GM12878 (cell line): ENCODE results near the gene HEPACAM2. TPM values are rescaled to one million over a fixed set of nuclear protein-coding genes. Genes with fewer than 3 reads are reported as not detected.

Experiments
- ATAC-seq: fragments of 200-7000 bp; cut with Tn5 transposase; 3 replicates; pipeline ENCODE4 v1.9.1; 2020; ENCODE audit warnings: mild to moderate bottlenecking, moderate library complexity
- BruUV-seq: library from RNA; stranded (reverse); fragments of 400-500 nt; replicated peaks from 2 replicates; lab custom pipeline; 2021; lab: Mats Ljungman, UMichigan
- CTCF ChIA-PET: fragments of 300-600 bp; sonication (Branson Sonifier 250); formaldehyde crosslinking; extraction: SDS; loops from one replicate; lab custom pipeline; 2021; ENCODE audit warnings: inconsistent platforms; lab: Yijun Ruan, JAX
- POLR2A ChIA-PET: fragments of 350-600 bp; formaldehyde crosslinking; extraction: SDS; loops from one replicate; lab custom pipeline; 2021; ENCODE audit warnings: inconsistent platforms; lab: Charles Lee
- RAD21 ChIA-PET: fragments of 300-600 bp; sonication (Branson Sonifier 250); formaldehyde crosslinking; loops from one replicate; lab custom pipeline; 2023; ENCODE audit warnings: antibody characterized with exemption; ENCODE audit not compliant: unreplicated experiment; lab: Charles Lee
- SMC1A ChIA-PET: fragments of 300-600 bp; sonication (Branson Sonifier 250); formaldehyde crosslinking; loops from one replicate; lab custom pipeline; 2023; ENCODE audit not compliant: unreplicated experiment, uncharacterized antibody; lab: Charles Lee
- DNase-seq: peaks from one replicate; pipeline ENCODE4 v3.0.0-alpha.2; 2011; ENCODE audit warnings: low read depth, low spot score
- FAIRE-seq: peaks from 3 replicates; lab custom pipeline; 2011; peaks lifted over from hg19 to GRCh38; lab: Jason Lieb, UNC
- H2AFZ ChIP-seq: 2 replicates; pipeline ENCODE4 v1.6.0; 2011; ENCODE audit warnings: low read depth, low read length, control low read depth; ENCODE audit not compliant: control insufficient read depth
- H3K27ac ChIP-seq: 2 replicates; pipeline ENCODE4 v1.5.1; 2011; ENCODE audit warnings: control low read depth; ENCODE audit not compliant: control insufficient read depth, insufficient read depth
- H3K27me3 ChIP-seq, 2 experiments: replicated peaks in 1 of 2; 2 replicates each; pipeline versions ENCODE4 v1.6.0 to v1.6.1; 2011; ENCODE audit warnings: low read length in 1 of 2; ENCODE audit not compliant: control insufficient read depth in 2 of 2, insufficient read depth in 2 of 2
- H3K36me3 ChIP-seq, 2 experiments: 2 replicates each; pipeline ENCODE4 v1.5.1; 2011; ENCODE audit warnings: low read length in 1 of 2; ENCODE audit not compliant: control insufficient read depth in 2 of 2, insufficient read depth in 2 of 2
- H3K4me1 ChIP-seq: 2 replicates; pipeline ENCODE4 v1.6.1; 2011; ENCODE audit warnings: mild to moderate bottlenecking, low read length, moderate library complexity, mixed read lengths; ENCODE audit not compliant: control insufficient read depth, insufficient read depth
- H3K4me2 ChIP-seq: 2 replicates; pipeline ENCODE4 v1.6.0; 2011; ENCODE audit warnings: control low read depth; ENCODE audit not compliant: control insufficient read depth, insufficient read depth
- H3K4me3 ChIP-seq: fragments of 200-600 bp; sonication (generic); 2 replicates; pipeline ENCODE4 v1.5.1; 2016
- H3K79me2 ChIP-seq: 2 replicates; pipeline ENCODE4 v1.6.0; 2011; ENCODE audit warnings: low read length; ENCODE audit not compliant: control insufficient read depth, insufficient read depth
- H3K9ac ChIP-seq: 2 replicates; pipeline ENCODE4 v1.8.0; 2011; ENCODE audit warnings: low read length, control low read depth, mixed read lengths; ENCODE audit not compliant: control insufficient read depth, insufficient read depth
- H3K9me3 ChIP-seq: replicated peaks from 3 replicates; pipeline ENCODE4 v1.5.1; 2011; ENCODE audit warnings: mild to moderate bottlenecking, low read length; ENCODE audit not compliant: control insufficient read depth, insufficient read depth
- H4K20me1 ChIP-seq: 2 replicates; pipeline ENCODE4 v1.6.0; 2011; ENCODE audit not compliant: control insufficient read depth, insufficient read depth
- BACH1 ChIP-seq: fragments of 450-650 bp; IDR thresholded peaks from 2 replicates; pipeline ENCODE4 v1.6.1; 2017; ENCODE audit warnings: mild to moderate bottlenecking, borderline replicate concordance
- BCL11A ChIP-seq: IDR thresholded peaks from 2 replicates; pipeline ENCODE4 v1.6.1; 2011; ENCODE audit warnings: low read depth, low read length
- DPF2 ChIP-seq: fragments of 450-650 bp; IDR thresholded peaks from 2 replicates; pipeline ENCODE4 v1.6.1; 2017; ENCODE audit warnings: mild to moderate bottlenecking
- EZH2 ChIP-seq: IDR thresholded peaks from 2 replicates; pipeline ENCODE4 v1.6.1; 2012; ENCODE audit warnings: low read depth, mild to moderate bottlenecking, control low read depth, inconsistent platforms, low read length, borderline replicate concordance; ENCODE audit not compliant: control insufficient read depth
- GABPA ChIP-seq: IDR thresholded peaks from 2 replicates; pipeline ENCODE4 v1.6.1; 2014; ENCODE audit warnings: antibody characterized with exemption, low read depth, mild to moderate bottlenecking, inconsistent platforms
- MTA2 ChIP-seq: fragments of 450-650 bp; IDR thresholded peaks from 2 replicates; pipeline ENCODE4 v1.6.1; 2016; ENCODE audit warnings: low read depth, mild to moderate bottlenecking, moderate library complexity
- MTA3 ChIP-seq: IDR thresholded peaks from 2 replicates; pipeline ENCODE4 v1.6.1; 2012; ENCODE audit warnings: low read length, inconsistent platforms, borderline replicate concordance
- NRF1 ChIP-seq: conservative IDR thresholded peaks from 2 replicates; pipeline ENCODE4 v1.6.1; 2011; ENCODE audit warnings: mild to moderate bottlenecking, low read depth, low read length, improper control_type of control experiment
- PAX8 ChIP-seq: fragments of 450-650 bp; IDR thresholded peaks from 2 replicates; pipeline ENCODE4 v1.6.1; 2017; ENCODE audit warnings: mild to moderate bottlenecking, moderate library complexity
- PML ChIP-seq: IDR thresholded peaks from 2 replicates; pipeline ENCODE4 v1.6.1; 2012; ENCODE audit warnings: low read length, inconsistent platforms
- RBBP5 ChIP-seq: fragments of 200-600 bp; sonication (generic); conservative IDR thresholded peaks from 2 replicates; pipeline ENCODE4 v1.6.1; 2016
- RELA ChIP-seq: fragments of 450-650 bp; IDR thresholded peaks from 2 replicates; pipeline ENCODE4 v1.8.0; 2014; ENCODE audit warnings: borderline replicate concordance; ENCODE audit not compliant: partially characterized antibody
- REST ChIP-seq: IDR thresholded peaks from 2 replicates; pipeline ENCODE4 v1.6.1; 2012; ENCODE audit warnings: mild to moderate bottlenecking, low read depth, low read length
- SREBF2 ChIP-seq: IDR thresholded peaks from 2 replicates; pipeline ENCODE4 v1.6.1; 2012; ENCODE audit warnings: mild to moderate bottlenecking, low read length
- TCF7 ChIP-seq: IDR thresholded peaks from 2 replicates; pipeline ENCODE4 v1.6.1; 2014; ENCODE audit warnings: antibody characterized with exemption, borderline replicate concordance
- ZBTB4 ChIP-seq: fragments of 450-650 bp; formaldehyde crosslinking; IDR thresholded peaks from 2 replicates; pipeline ENCODE4 v1.4.0; 2022; ENCODE audit warnings: mild to moderate bottlenecking, moderate library complexity
- WGBS: methylation state at CpG from one replicate; pipeline ENCODE4 v1.1.6; 2016; ENCODE audit warnings: low lambda C conversion rate; ENCODE audit not compliant: insufficient replicate concordance, insufficient coverage; ENCODE audit errors: missing lambda C conversion rate; 5-methylcytosine and 5-hydroxymethylcytosine counted together
- in situ Hi-C: fragments of 300-500 bp; cut with MboI; formaldehyde crosslinking; loops from 9 replicates; pipeline ENCODE4 v1.14.3; 2018; ENCODE audit warnings: mixed read lengths
- intact Hi-C: fragments of 100-400 bp; cut with micrococcal nuclease; formaldehyde crosslinking; loops from one replicate; pipeline ENCODE4 v1.14.2; 2022; ENCODE audit not compliant: unreplicated experiment
- polyA plus RNA-seq, 11 experiments: library from polyadenylated mRNA; depleted of rRNA in 4 of 11; unstranded in 6 of 11; stranded (reverse) in 5 of 11; fragments of >200 nt; fragmentation: Nextera tagmentation in 4 of 11; fragmentation: Illumina TruSeq in 1 of 11; extraction: Ambion mirVana in 4 of 11; extraction: Trizol in 1 of 11; gene quantifications; 1 replicate in 1 of 11; 2 replicates in 10 of 11; pipeline versions ENCODE4 v1.2.1 to v1.2.3, GENCODE V29; 2011 to 2016; ENCODE audit warnings: inconsistent platforms in 2 of 11, missing spikeins in 2 of 11, low read depth in 1 of 11
- total RNA-seq, 4 experiments: library from RNA; depleted of rRNA in 3 of 4; stranded (reverse); fragments of >200 nt in 3 of 4; fragmentation: Illumina TruSeq in 1 of 4; extraction: Trizol in 1 of 4; gene quantifications; 2 replicates each; pipeline versions ENCODE4 v1.2.1 to v1.2.3, GENCODE V29; 2013 to 2021

HEPACAM2 gene
- total and polyA plus RNA-seq, 10 of the 15 experiments (the other 5 are each of a cell fraction or from before 2014, with no cell fraction given) = 0.04 to 0.58 TPM; not detected in 8

- no peak overlapping the region for H3K27ac ChIP-seq
- no peaks in the 10 kb centered on the region for H3K79me2 ChIP-seq
- no peak overlapping the region for H3K9ac ChIP-seq
- intact Hi-C loops = no loop called here
- H2AFZ ChIP-seq = no peak overlapping the region
- in situ Hi-C loops = no loop called here
- POLR2A ChIA-PET = no interaction called here
- H4K20me1 ChIP-seq = no peaks in the 10 kb centered on the region
- no peak overlapping the region for H3K4me2 ChIP-seq
- H3K27me3 ChIP-seq = peaks cover 0 to 3% of the 10 kb centered on the region in 2 experiments; a peak in 1 of 4 replicates
- 45% methylated on average over 5 of the region's 5 CpGs for WGBS
- DNase-seq (no peak), FAIRE-seq (no peak)
- RAD21 ChIA-PET = no interaction called here
- TF ChIP-seq GABPA (no peak), RBBP5 (no peak), PAX8 (no peak), BCL11A (no peak), MTA2 (no peak), SREBF2 (no peak), MTA3 (no peak), RELA (no peak), REST (no peak), BACH1 (no peak), EZH2 (no peak), NRF1 (no peak), ZBTB4 (CRISPR knock-in tag) (no peak), TCF7 (no peak), PML (no peak), DPF2 (no peak)
- TF ChIP-seq, all 136 proteins: peak for 0
- SMC1A ChIA-PET = no interaction called here
- ATAC-seq = no peak
- Histone ChIP-seq H3K4me3 (no peak overlapping the region), H3K4me1 (no peaks in the 10 kb centered on the region), H3K36me3 (no peaks in the 10 kb centered on the region), H3K9me3 (no peaks in the 10 kb centered on the region)
- BruUV-seq = no TSS peak
- CTCF ChIA-PET = interaction anchor here (1.1 kb wide), 1 partner anchor 25 kb away, joined by 3 read pairs; no protein-coding TSS in a partner anchor
Observed at GRCh38 chr7:93202594-93203250, 23.5 kb downstream of the HEPACAM2 start.
